ENCODE data around the gene EMC10. TPM values are rescaled to one million over a fixed set of nuclear protein-coding genes. Genes with fewer than 3 reads are reported as not detected.

EMC10 gene
- total and polyA plus RNA-seq, 2 of the 4 experiments (the other 2 are of a cell fraction) = 11.3 to 90.9 TPM

DNA sequence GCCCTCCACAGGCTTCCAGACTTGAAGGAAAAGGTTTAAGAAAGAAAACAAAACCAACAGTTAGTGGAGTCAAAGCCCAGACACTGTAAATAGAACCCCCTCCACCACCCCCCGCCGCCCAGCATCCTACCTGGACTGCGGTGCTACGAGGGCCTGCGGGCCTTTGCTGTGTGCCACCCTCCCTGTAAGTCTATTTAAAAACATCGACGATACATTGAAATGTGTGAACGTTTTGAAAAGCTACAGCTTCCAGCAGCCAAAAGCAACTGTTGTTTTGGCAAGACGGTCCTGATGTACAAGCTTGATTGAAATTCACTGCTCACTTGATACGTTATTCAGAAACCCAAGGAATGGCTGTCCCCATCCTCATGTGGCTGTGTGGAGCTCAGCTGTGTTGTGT lies 6.6 kb downstream of the EMC10 start:
- dilution Hi-C loops (cut with HindIII; ENCODE audit: low sequenced_read_pairs, unreplicated experiment) = no loop called here
- no peak overlapping the region for H2AFZ ChIP-seq (replicated peaks; ENCODE audit: low read length, poor library complexity)
- H3K4me1 ChIP-seq (ENCODE audit: control insufficient read depth, insufficient read depth, low read length) = no peaks in the 10 kb centered on the region
- ATAC-seq (ENCODE audit: low read depth) = no peak
- H3K56ac ChIP-seq (ENCODE audit: extremely low read depth, insufficient read depth, low read length) = no peak overlapping the region
- no peaks in the 10 kb centered on the region for H3K9me1 ChIP-seq (ENCODE audit: insufficient read depth, low read length)
- no peaks in the 10 kb centered on the region; the same call in 1 of the 2 replicates for H3K9me3 ChIP-seq (ENCODE audit: control insufficient read depth, insufficient read depth, low read length)
- peaks cover 3% of the 10 kb centered on the region; the same call in 1 of the 2 replicates for H3K27me3 ChIP-seq (ENCODE audit: control insufficient read depth, insufficient read depth, low read length)
- H2BK20ac ChIP-seq (ENCODE audit: low read depth, low read length) = no peak overlapping the region
- H2BK5ac ChIP-seq (ENCODE audit: low read depth, low read length, poor library complexity, severe bottlenecking) = no peak overlapping the region
- no peak overlapping the region for H4K5ac ChIP-seq (ENCODE audit: low read depth, low read length)
- peaks cover 4% of the 10 kb centered on the region for H4K20me1 ChIP-seq (ENCODE audit: insufficient read depth, low read length)
- H3K14ac ChIP-seq (replicated peaks; ENCODE audit: low read depth, low read length) = no peak overlapping the region
- ChIA-PET CTCF (no interaction called here), POLR2A (ENCODE audit: unreplicated experiment) (no interaction called here)
- TSS peak; percentile 81 for BruUV-seq (replicated peaks)
- H3K4ac ChIP-seq (ENCODE audit: low read depth, low read length) = no peak overlapping the region
- H3K18ac ChIP-seq (ENCODE audit: low read depth, low read length) = no peak overlapping the region
- in situ Hi-C loops (cut with MboI; ENCODE audit: low sequenced_read_pairs) = no loop called here
- no peak overlapping the region for H4K91ac ChIP-seq (ENCODE audit: insufficient read depth, low read depth, low read length)
- TF ChIP-seq, protein P1, sequence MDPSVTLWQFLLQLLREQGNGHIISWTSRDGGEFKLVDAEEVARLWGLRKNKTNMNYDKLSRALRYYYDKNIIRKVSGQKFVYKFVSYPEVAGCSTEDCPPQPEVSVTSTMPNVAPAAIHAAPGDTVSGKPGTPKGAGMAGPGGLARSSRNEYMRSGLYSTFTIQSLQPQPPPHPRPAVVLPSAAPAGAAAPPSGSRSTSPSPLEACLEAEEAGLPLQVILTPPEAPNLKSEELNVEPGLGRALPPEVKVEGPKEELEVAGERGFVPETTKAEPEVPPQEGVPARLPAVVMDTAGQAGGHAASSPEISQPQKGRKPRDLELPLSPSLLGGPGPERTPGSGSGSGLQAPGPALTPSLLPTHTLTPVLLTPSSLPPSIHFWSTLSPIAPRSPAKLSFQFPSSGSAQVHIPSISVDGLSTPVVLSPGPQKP (IDR thresholded peaks at IDR 0.05; ENCODE audit: borderline replicate concordance, low read depth, low read length) = no peak
- no peak for TF ChIP-seq MXI1 (IDR thresholded peaks at IDR 0.05; ENCODE audit: borderline replicate concordance, low read depth, low read length)
- no peak for TF ChIP-seq MAZ (IDR thresholded peaks at IDR 0.05; ENCODE audit: borderline replicate concordance, low read depth, low read length)
- no peak for TF ChIP-seq MAFK (IDR thresholded peaks at IDR 0.05; ENCODE audit: low read depth, low read length)
- no peak for TF ChIP-seq BHLHE40 (IDR thresholded peaks at IDR 0.05; ENCODE audit: low read depth, low read length)
- no peak for TF ChIP-seq POLR2A (IDR thresholded peaks at IDR 0.05; ENCODE audit: low read depth, low read length)
- TF ChIP-seq SMC3 (IDR thresholded peaks at IDR 0.05; ENCODE audit: low read depth, low read length) = no peak
- no peak for TF ChIP-seq RFX5 (IDR thresholded peaks at IDR 0.05; ENCODE audit: low read depth, low read length)
- TF ChIP-seq, protein P2, sequence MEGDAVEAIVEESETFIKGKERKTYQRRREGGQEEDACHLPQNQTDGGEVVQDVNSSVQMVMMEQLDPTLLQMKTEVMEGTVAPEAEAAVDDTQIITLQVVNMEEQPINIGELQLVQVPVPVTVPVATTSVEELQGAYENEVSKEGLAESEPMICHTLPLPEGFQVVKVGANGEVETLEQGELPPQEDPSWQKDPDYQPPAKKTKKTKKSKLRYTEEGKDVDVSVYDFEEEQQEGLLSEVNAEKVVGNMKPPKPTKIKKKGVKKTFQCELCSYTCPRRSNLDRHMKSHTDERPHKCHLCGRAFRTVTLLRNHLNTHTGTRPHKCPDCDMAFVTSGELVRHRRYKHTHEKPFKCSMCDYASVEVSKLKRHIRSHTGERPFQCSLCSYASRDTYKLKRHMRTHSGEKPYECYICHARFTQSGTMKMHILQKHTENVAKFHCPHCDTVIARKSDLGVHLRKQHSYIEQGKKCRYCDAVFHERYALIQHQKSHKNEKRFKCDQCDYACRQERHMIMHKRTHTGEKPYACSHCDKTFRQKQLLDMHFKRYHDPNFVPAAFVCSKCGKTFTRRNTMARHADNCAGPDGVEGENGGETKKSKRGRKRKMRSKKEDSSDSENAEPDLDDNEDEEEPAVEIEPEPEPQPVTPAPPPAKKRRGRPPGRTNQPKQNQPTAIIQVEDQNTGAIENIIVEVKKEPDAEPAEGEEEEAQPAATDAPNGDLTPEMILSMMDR (conservative IDR thresholded peaks at IDR 0.05; ENCODE audit: low read depth, low read length) = no peak
- no peak for TF ChIP-seq NFE2L2 (IDR thresholded peaks at IDR 0.05; ENCODE audit: low read depth, low read length)
- TF ChIP-seq CEBPB (IDR thresholded peaks at IDR 0.05; ENCODE audit: low read depth, low read length) = no peak
- no peak for TF ChIP-seq CHD1 (IDR thresholded peaks at IDR 0.05; ENCODE audit: low read depth, low read length)
- TF ChIP-seq FOS (IDR thresholded peaks at IDR 0.05; ENCODE audit: low read depth, low read length) = no peak
- no peak for TF ChIP-seq RAD21 (IDR thresholded peaks at IDR 0.05; ENCODE audit: low read length)
- TF ChIP-seq, protein P3, sequence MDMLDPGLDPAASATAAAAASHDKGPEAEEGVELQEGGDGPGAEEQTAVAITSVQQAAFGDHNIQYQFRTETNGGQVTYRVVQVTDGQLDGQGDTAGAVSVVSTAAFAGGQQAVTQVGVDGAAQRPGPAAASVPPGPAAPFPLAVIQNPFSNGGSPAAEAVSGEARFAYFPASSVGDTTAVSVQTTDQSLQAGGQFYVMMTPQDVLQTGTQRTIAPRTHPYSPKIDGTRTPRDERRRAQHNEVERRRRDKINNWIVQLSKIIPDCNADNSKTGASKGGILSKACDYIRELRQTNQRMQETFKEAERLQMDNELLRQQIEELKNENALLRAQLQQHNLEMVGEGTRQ (IDR thresholded peaks at IDR 0.05; ENCODE audit: low read depth, low read length) = no peak
- TF ChIP-seq RCOR1 (IDR thresholded peaks at IDR 0.05; ENCODE audit: insufficient replicate concordance, low read length) = no peak
- no peak overlapping the region for H4K8ac ChIP-seq (ENCODE audit: low read depth in 2 of 2, low read length in 2 of 2)
- H3K4me2 ChIP-seq (ENCODE audit: low read depth, low read length) = no peak overlapping the region
- no peak for DNase-seq
- H3K4me3 ChIP-seq (ENCODE audit: insufficient read depth, low read depth, low read length) = no peak overlapping the region
- H3K23ac ChIP-seq (ENCODE audit: low read depth, low read length) = no peak overlapping the region
- no peak overlapping the region for H3K27ac ChIP-seq (ENCODE audit: insufficient read depth, low read length)
- no peak overlapping the region for H2AK9ac ChIP-seq (replicated peaks; ENCODE audit: low read depth, low read length, poor library complexity)
- intact Hi-C loops (cut with micrococcal nuclease) = no loop called here
- H3K79me1 ChIP-seq (ENCODE audit: low read depth in 1 of 2, low read length in 2 of 2) = peaks cover 8 to 14% of the 10 kb centered on the region in 2 experiments; a peak in 3 of 4 replicates
- no peak overlapping the region for H2BK15ac ChIP-seq (ENCODE audit: low read depth, low read length)
- no peak overlapping the region for H3K9ac ChIP-seq (ENCODE audit: low read depth, low read length)
- no peak overlapping the region for H2BK120ac ChIP-seq (ENCODE audit: low read depth, low read length)
- H3K36me3 ChIP-seq (ENCODE audit: control insufficient read depth, insufficient read depth, low read length) = peaks cover 26% of the 10 kb centered on the region
- 80% methylated on average over 9 of the region's 10 CpGs; no CpG with 5 or more reads in 1 of the 2 experiments for WGBS, 2 experiments (ENCODE audit: extremely low coverage in 2 of 2, insufficient read length in 1 of 2)
- H2AK5ac ChIP-seq (ENCODE audit: low read depth, low read length) = no peak overlapping the region

All from IMR-90 (cell line).